PFSK-1 (cell line): ENCODE data around the gene CCDC61.

Experiments used
- FOXP2 ChIP-seq: optimal IDR thresholded peaks from 2 replicates; pipeline ENCODE3; 2011; ENCODE audit warnings: borderline replicate concordance, control low read depth, inconsistent platforms; ENCODE audit not compliant: insufficient read depth; ENCODE audit errors: extremely low read length, extremely low read depth
- POLR2AphosphoS5 ChIP-seq: IDR thresholded peaks from 2 replicates; pipeline ENCODE4 v1.6.1; 2012; ENCODE audit warnings: low read depth, mild to moderate bottlenecking, control low read depth, low read length, moderate library complexity
- SIN3A ChIP-seq: IDR thresholded peaks from 2 replicates; pipeline ENCODE4 v1.6.1; 2012; ENCODE audit warnings: mild to moderate bottlenecking, low read length, moderate library complexity, borderline replicate concordance; ENCODE audit not compliant: insufficient read depth
- TAF1 ChIP-seq: IDR thresholded peaks from 2 replicates; pipeline ENCODE4 v1.6.1; 2012; ENCODE audit warnings: low read length, control low read depth, borderline replicate concordance; ENCODE audit not compliant: insufficient read depth
- TF ChIP-seq, protein P1 (sequence below), 2 experiments: IDR thresholded peaks; 2 replicates each; pipeline versions ENCODE4 v1.6.1 to v1.8.0; 2011 to 2012; ENCODE audit warnings: low read depth in 2 of 2, low read length in 2 of 2, control low read depth in 1 of 2, inconsistent platforms in 1 of 2, mild to moderate bottlenecking in 1 of 2, moderate library complexity in 1 of 2; ENCODE audit not compliant: insufficient read depth in 1 of 2

Gene CCDC61

DNA sequence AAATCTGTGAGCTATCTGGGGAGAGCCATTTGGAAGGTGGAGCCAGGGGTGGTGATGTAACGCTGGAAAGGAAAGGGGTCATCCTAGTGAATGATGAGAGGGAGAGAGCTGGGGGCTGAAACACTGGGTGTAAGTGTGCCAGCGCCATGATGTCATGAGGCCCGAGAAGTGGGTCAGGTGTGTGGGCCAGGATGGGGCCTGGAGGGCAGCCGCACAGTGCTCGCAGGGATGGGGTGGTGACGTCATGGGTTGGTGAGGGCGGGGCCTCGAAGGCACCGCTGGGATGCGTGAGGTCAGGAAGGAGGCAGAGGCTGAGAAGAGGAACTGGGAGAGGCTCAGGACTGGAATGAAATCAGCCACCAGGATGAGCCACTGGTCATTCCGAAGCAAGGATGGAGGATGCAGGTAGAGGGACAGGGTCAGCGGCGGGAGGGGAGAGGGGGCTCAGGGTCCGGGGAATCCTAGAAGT, 4.4 kb downstream of the CCDC61 start:
- TF ChIP-seq SIN3A (no peak), FOXP2 (no peak), TAF1 (no peak), POLR2AphosphoS5 (no peak)
- TF ChIP-seq, protein P1, sequence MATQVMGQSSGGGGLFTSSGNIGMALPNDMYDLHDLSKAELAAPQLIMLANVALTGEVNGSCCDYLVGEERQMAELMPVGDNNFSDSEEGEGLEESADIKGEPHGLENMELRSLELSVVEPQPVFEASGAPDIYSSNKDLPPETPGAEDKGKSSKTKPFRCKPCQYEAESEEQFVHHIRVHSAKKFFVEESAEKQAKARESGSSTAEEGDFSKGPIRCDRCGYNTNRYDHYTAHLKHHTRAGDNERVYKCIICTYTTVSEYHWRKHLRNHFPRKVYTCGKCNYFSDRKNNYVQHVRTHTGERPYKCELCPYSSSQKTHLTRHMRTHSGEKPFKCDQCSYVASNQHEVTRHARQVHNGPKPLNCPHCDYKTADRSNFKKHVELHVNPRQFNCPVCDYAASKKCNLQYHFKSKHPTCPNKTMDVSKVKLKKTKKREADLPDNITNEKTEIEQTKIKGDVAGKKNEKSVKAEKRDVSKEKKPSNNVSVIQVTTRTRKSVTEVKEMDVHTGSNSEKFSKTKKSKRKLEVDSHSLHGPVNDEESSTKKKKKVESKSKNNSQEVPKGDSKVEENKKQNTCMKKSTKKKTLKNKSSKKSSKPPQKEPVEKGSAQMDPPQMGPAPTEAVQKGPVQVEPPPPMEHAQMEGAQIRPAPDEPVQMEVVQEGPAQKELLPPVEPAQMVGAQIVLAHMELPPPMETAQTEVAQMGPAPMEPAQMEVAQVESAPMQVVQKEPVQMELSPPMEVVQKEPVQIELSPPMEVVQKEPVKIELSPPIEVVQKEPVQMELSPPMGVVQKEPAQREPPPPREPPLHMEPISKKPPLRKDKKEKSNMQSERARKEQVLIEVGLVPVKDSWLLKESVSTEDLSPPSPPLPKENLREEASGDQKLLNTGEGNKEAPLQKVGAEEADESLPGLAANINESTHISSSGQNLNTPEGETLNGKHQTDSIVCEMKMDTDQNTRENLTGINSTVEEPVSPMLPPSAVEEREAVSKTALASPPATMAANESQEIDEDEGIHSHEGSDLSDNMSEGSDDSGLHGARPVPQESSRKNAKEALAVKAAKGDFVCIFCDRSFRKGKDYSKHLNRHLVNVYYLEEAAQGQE (IDR thresholded peaks at IDR 0.05; ENCODE audit: insufficient read depth in 1 of 2, low read depth in 2 of 2, low read length in 2 of 2) = no peak

DNA sequence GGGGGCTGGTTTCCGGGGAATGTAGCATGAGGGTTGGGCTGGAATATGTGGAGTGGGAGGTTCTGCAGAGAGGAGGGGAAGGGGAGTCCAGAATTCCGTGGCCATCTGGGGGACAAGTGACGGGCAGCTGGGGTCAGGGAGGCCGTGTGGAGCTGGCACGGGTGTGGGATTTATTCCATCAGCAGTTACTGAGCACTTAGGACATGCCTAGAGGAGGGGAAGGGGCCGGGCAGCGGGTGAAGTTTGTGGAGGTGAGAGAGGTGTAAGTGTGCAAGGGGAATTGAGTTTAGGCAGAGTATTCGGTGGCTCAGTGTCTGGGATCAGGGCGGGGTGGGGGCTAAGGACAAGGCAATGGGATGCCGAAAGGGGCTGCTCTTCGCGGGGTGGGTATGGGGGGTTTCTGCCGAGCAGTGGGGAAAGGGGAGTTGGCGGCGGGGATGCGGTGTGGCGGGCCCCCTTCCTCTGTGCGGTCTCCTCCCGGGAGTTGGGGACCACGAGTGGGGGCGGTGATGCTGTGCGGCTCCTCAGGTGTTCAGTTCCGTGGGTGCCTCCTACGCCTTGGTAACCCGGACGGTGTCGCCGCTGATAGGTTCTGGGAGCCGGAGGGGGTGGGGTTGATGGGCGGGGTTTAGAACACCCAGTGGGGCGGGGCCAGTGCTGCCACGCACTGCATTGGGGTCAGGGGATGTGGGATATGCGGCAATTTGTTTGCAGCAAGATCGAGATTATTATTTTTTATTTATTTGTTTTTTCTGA, 5.4 kb downstream of the CCDC61 start:
- TF ChIP-seq FOXP2 = no peak
- TF ChIP-seq POLR2AphosphoS5 = no peak
- TF ChIP-seq SIN3A = no peak
- no peak for TF ChIP-seq TAF1
- TF ChIP-seq, protein P1 (IDR thresholded peaks at IDR 0.05; ENCODE audit: insufficient read depth in 1 of 2, low read depth in 2 of 2, low read length in 2 of 2) = no peak

DNA sequence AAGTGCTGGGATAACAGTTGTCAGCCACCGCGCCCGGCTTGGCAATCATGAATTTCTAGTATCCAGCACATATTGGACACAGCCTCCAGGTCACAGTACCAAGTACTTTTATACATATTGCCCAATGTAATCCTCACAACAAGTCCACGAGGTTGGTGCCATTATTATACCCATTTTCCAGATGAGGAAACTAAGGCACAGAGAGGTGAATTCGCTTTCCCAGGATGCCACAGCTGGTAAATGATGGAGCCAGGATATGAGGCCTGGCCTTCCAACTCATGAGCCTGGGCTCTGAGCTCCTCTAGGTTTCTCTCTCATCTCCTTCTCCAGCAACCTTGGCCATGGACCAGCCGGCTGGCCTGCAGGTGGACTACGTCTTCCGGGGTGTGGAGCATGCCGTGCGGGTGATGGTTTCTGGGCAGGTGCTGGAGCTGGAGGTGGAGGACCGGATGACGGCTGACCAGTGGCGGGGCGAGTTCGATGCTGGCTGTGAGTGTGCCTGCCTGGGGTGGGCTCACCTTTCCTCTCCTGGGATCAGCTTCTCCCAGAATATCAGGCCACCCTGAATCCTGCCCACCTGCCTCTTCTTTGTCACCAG, 7.5 kb downstream of the CCDC61 start:
- no peak for TF ChIP-seq POLR2AphosphoS5
- TF ChIP-seq, protein P1 (IDR thresholded peaks at IDR 0.05; ENCODE audit: insufficient read depth in 1 of 2, low read depth in 2 of 2, low read length in 2 of 2) = no peak
- no peak for TF ChIP-seq SIN3A
- no peak for TF ChIP-seq TAF1
- TF ChIP-seq FOXP2 = no peak

DNA sequence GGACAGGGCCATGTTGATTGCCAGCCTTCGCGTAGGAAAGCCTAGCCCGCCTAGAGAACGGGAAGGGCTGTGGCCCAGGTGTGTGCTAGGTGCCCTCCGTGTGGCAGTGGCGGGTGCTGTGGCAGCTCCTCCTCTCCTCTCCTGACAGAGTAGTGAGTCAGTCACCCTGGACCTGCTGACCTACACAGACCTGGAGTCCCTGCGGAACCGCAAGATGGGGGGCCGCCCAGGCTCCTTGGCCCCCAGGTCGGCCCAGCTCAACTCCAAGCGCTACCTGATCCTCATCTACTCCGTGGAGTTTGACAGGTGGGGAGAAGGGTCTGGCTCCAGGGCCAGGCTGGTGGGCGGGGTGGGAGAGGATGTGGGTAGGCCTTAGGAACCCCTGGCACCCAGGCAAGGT, 11.1 kb downstream of the CCDC61 start:
- TF ChIP-seq TAF1 = no peak
- TF ChIP-seq FOXP2 = no peak
- no peak for TF ChIP-seq POLR2AphosphoS5
- TF ChIP-seq SIN3A = no peak
- TF ChIP-seq, protein P1 (IDR thresholded peaks at IDR 0.05; ENCODE audit: insufficient read depth in 1 of 2, low read depth in 2 of 2, low read length in 2 of 2) = no peak
